Activated naive CD4-positive, alpha-beta T cell treated with anti-CD3 and anti-CD28 coated beads, Interleukin-2, amount 50 U/mL, for 72 hours (primary cell): ENCODE measurements around the gene CASQ2. TPM values are rescaled to one million over a fixed set of nuclear protein-coding genes. Genes with fewer than 3 reads are reported as not detected.

Source experiments
- ATAC-seq, 2 donors: fragments of 150-1000 bp; cut with Tn5 transposase; 2 replicates each; pipeline ENCODE4 v1.10.0; 2021; ENCODE audit warnings: mild to moderate bottlenecking in 2 of 2, moderate library complexity in 2 of 2
- DNase-seq, 2 donors: peaks; one replicate each; pipeline ENCODE4 v3.0.0; 2021 to 2022; ENCODE audit warnings: low spot score in 2 of 2
- H3K27ac Mint-ChIP-seq, 2 donors: one replicate each; pipeline ENCODE4 v1.8.0; 2022; ENCODE audit warnings: mild to moderate bottlenecking in 2 of 2, mixed read lengths in 2 of 2
- H3K36me3 Mint-ChIP-seq, 2 donors: one replicate each; pipeline ENCODE4 v1.8.0; 2022; ENCODE audit warnings: mixed read lengths in 2 of 2
- H3K9me3 Mint-ChIP-seq, 2 donors: one replicate each; pipeline ENCODE4 v1.8.0; 2022; ENCODE audit warnings: mixed read lengths in 2 of 2
- total RNA-seq, 2 donors: library from RNA; stranded (reverse); gene quantifications; one replicate each; pipeline ENCODE4 v1.2.3, GENCODE V29; 2022

The CASQ2 gene
- total RNA-seq, 2 donors from 2014 or later, result not detected

GRCh38 chr1:115755456-115756370 lies 12.8 kb downstream of the CASQ2 start:
- peaks cover 6 to 11% of the 10 kb centered on the region in 2 donors for H3K9me3 Mint-ChIP-seq
- no peaks in the 10 kb centered on the region for H3K36me3 Mint-ChIP-seq
- H3K27ac Mint-ChIP-seq, result no peak overlapping the region
- ATAC-seq (no peak), DNase-seq (no peak)

- peaks cover 0 to 3% of the 10 kb centered on the region in 2 donors for H3K9me3 Mint-ChIP-seq
- H3K36me3 Mint-ChIP-seq, result no peaks in the 10 kb centered on the region
- DNase-seq (no peak), ATAC-seq (no peak)
- no peak overlapping the region for H3K27ac Mint-ChIP-seq
Measured at GRCh38 chr1:115753830-115754229, 14.7 kb downstream of the CASQ2 start.

GRCh38 chr1:115753361-115753760 lies 15.2 kb downstream of the CASQ2 start:
- H3K27ac Mint-ChIP-seq, result no peak overlapping the region
- no peaks in the 10 kb centered on the region for H3K36me3 Mint-ChIP-seq
- no peak for ATAC-seq

GRCh38 chr1:115748401-115749150 lies 19.9 kb downstream of the CASQ2 start:
- H3K27ac Mint-ChIP-seq, result no peak overlapping the region
- no peaks in the 10 kb centered on the region for H3K36me3 Mint-ChIP-seq
- DNase-seq (no peak), ATAC-seq (peak in 1 of 2 donors; percentile 37)
- no peaks in the 10 kb centered on the region for H3K9me3 Mint-ChIP-seq

More at GRCh38 chr1:115753361-115753760, 15.2 kb downstream of the CASQ2 start:
- DNase-seq, result no peak
- no peaks in the 10 kb centered on the region for H3K9me3 Mint-ChIP-seq

- DNase-seq (no peak), ATAC-seq (no peak)
- Mint-ChIP-seq H3K36me3 (no peaks in the 10 kb centered on the region), H3K9me3 (no peaks in the 10 kb centered on the region), H3K27ac (no peak overlapping the region)
Measured at GRCh38 chr1:115746021-115746690, 22.4 kb downstream of the CASQ2 start.

GRCh38 chr1:115744646-115745275 lies 23.8 kb downstream of the CASQ2 start:
- no peaks in the 10 kb centered on the region for H3K36me3 Mint-ChIP-seq

GRCh38 chr1:115740811-115741210 lies 27.7 kb downstream of the CASQ2 start:
- Mint-ChIP-seq H3K9me3 (no peaks in the 10 kb centered on the region), H3K27ac (no peak overlapping the region), H3K36me3 (no peaks in the 10 kb centered on the region)
- ATAC-seq (no peak), DNase-seq (no peak)

More at GRCh38 chr1:115744646-115745275, 23.8 kb downstream of the CASQ2 start:
- no peak overlapping the region for H3K27ac Mint-ChIP-seq
- DNase-seq, result no peak
- no peak for ATAC-seq
- no peaks in the 10 kb centered on the region for H3K9me3 Mint-ChIP-seq

GRCh38 chr1:115732316-115732715 lies 36.2 kb downstream of the CASQ2 start:
- ATAC-seq (no peak), DNase-seq (no peak)
- Mint-ChIP-seq H3K9me3 (peaks cover 0 to 8% of the 10 kb centered on the region in 2 donors), H3K27ac (no peak overlapping the region), H3K36me3 (no peaks in the 10 kb centered on the region)

- Mint-ChIP-seq H3K9me3 (peaks cover 0 to 8% of the 10 kb centered on the region in 2 donors), H3K27ac (no peak overlapping the region), H3K36me3 (no peaks in the 10 kb centered on the region)
- DNase-seq, result no peak
- no peak for ATAC-seq
Measured at GRCh38 chr1:115729756-115730155, 38.8 kb downstream of the CASQ2 start.

GRCh38 chr1:115728341-115728740 lies 40.2 kb downstream of the CASQ2 start:
- Mint-ChIP-seq H3K36me3 (no peaks in the 10 kb centered on the region), H3K27ac (no peak overlapping the region), H3K9me3 (peaks cover 0 to 8% of the 10 kb centered on the region in 2 donors)
- ATAC-seq (no peak), DNase-seq (no peak)

GRCh38 chr1:115727706-115728249 lies 40.7 kb downstream of the CASQ2 start:
- Mint-ChIP-seq H3K9me3 (peaks cover 0 to 8% of the 10 kb centered on the region in 2 donors), H3K27ac (no peak overlapping the region), H3K36me3 (no peaks in the 10 kb centered on the region)
- no peak for ATAC-seq
- DNase-seq, result no peak

GRCh38 chr1:115726570-115726969 lies 41.9 kb downstream of the CASQ2 start:
- H3K27ac Mint-ChIP-seq, result no peak overlapping the region
- H3K9me3 Mint-ChIP-seq, result peaks cover 0 to 8% of the 10 kb centered on the region in 2 donors
- no peaks in the 10 kb centered on the region for H3K36me3 Mint-ChIP-seq
- ATAC-seq, result no peak
- no peak for DNase-seq

GRCh38 chr1:115726161-115726560 lies 42.4 kb downstream of the CASQ2 start:
- DNase-seq, result no peak
- no peak for ATAC-seq
- Mint-ChIP-seq H3K36me3 (no peaks in the 10 kb centered on the region), H3K9me3 (peaks cover 0 to 5% of the 10 kb centered on the region in 2 donors), H3K27ac (no peak overlapping the region)

GRCh38 chr1:115725600-115725999 lies 42.9 kb downstream of the CASQ2 start:
- Mint-ChIP-seq H3K36me3 (no peaks in the 10 kb centered on the region), H3K9me3 (no peaks in the 10 kb centered on the region), H3K27ac (no peak overlapping the region)
- DNase-seq, result no peak
- no peak for ATAC-seq

GRCh38 chr1:115723756-115724155 lies 44.8 kb downstream of the CASQ2 start:
- no peaks in the 10 kb centered on the region for H3K36me3 Mint-ChIP-seq
- ATAC-seq, result no peak
- no peak overlapping the region for H3K27ac Mint-ChIP-seq

GRCh38 chr1:115722221-115722620 lies 46.3 kb downstream of the CASQ2 start:
- ATAC-seq (no peak), DNase-seq (no peak)
- H3K9me3 Mint-ChIP-seq, result no peaks in the 10 kb centered on the region
- H3K36me3 Mint-ChIP-seq, result no peaks in the 10 kb centered on the region
- no peak overlapping the region for H3K27ac Mint-ChIP-seq

More at GRCh38 chr1:115723756-115724155, 44.8 kb downstream of the CASQ2 start:
- no peaks in the 10 kb centered on the region for H3K9me3 Mint-ChIP-seq
- DNase-seq, result no peak
